MM.1S (cell line): ENCODE data around the gene FOS.

Experiments used
- CTCF ChIP-seq: fragments of 300-600 bp; sonication (generic); IDR thresholded peaks from 2 replicates; pipeline ENCODE4 v1.5.1; 2016; ENCODE audit warnings: antibody characterized with exemption, low read length, mixed read lengths
- EZH2 ChIP-seq: fragments of 300-600 bp; sonication (generic); optimal IDR thresholded peaks from 2 replicates; pipeline ENCODE3; 2017; ENCODE audit warnings: low read depth, mild to moderate bottlenecking, antibody characterized with exemption, low read length, mixed read lengths
- EZH2phosphoT487 ChIP-seq: fragments of 300-600 bp; sonication (generic); IDR thresholded peaks from 2 replicates; pipeline ENCODE4 v1.6.1; 2018; ENCODE audit warnings: antibody characterized with exemption, low read length

DNA sequence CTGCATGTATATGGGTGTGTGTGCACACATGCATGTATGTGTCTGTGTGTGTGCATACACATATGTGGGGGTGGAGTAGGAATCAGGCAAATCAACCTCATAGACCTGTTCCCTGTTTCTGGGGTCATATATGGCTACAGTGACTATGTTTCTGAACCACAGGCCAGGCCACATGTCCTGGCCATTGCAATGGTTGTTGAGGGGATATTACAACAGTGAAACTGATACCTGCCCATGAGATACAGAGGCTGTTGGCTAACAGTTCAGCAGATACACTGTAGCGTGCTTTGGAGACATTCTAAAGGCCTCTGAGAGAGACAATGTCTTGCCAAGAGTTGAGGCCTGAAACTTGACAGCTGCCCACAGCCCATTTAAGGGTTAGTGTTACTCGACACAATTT is 47.3 kb upstream of the FOS start:
- no peak for TF ChIP-seq CTCF
- no peak for TF ChIP-seq EZH2
- TF ChIP-seq EZH2phosphoT487 = no peak
